H1 (cell line): ENCODE measurements around the gene LEFTY1. TPM values are rescaled to one million over a fixed set of nuclear protein-coding genes. Genes with fewer than 3 reads are reported as not detected.

Experiments used
- ASH2L ChIP-seq: fragments of 200-600, 300-600 bp; sonication (generic); IDR thresholded peaks from one replicate; pipeline ENCODE4 v1.7.1; 2017; ENCODE audit warnings: low read length
- BACH1 ChIP-seq: IDR thresholded peaks from 2 replicates; pipeline ENCODE4 v1.6.1; 2012; ENCODE audit warnings: low read length, improper control_type of control experiment
- BRCA1 ChIP-seq: IDR thresholded peaks from 2 replicates; pipeline ENCODE4 v1.6.1; 2012; ENCODE audit warnings: low read depth, low read length, improper control_type of control experiment
- CREB1 ChIP-seq: IDR thresholded peaks from 2 replicates; pipeline ENCODE4 v1.6.1; 2012; ENCODE audit warnings: inconsistent platforms
- CTBP2 ChIP-seq: IDR thresholded peaks from 2 replicates; pipeline ENCODE4 v1.7.0; 2011; ENCODE audit warnings: borderline replicate concordance, mild to moderate bottlenecking, moderate library complexity, mixed read lengths, low read length; ENCODE audit not compliant: insufficient read depth, insufficient read length
- POU5F1 ChIP-seq: IDR thresholded peaks from 2 replicates; pipeline ENCODE4 v1.6.1; 2011; ENCODE audit warnings: low read depth, mild to moderate bottlenecking, low read length, moderate library complexity
- RFX5 ChIP-seq: IDR thresholded peaks from 2 replicates; pipeline ENCODE4 v1.6.1; 2011; ENCODE audit warnings: low read depth, low read length, improper control_type of control experiment, borderline replicate concordance
- RXRA ChIP-seq: IDR thresholded peaks from 2 replicates; pipeline ENCODE4 v1.6.1; 2011; ENCODE audit warnings: low read depth, mild to moderate bottlenecking, low read length, moderate library complexity; ENCODE audit not compliant: insufficient read depth
- SIX5 ChIP-seq: IDR thresholded peaks from 2 replicates; pipeline ENCODE4 v1.6.1; 2011; ENCODE audit warnings: mild to moderate bottlenecking, low read depth, low read length
- SRF ChIP-seq: IDR thresholded peaks from 2 replicates; pipeline ENCODE4 v1.6.1; 2011; ENCODE audit warnings: mild to moderate bottlenecking, low read depth, low read length, moderate library complexity
- polyA plus RNA-seq, 7 experiments: library from polyadenylated mRNA; depleted of rRNA in 3 of 7; stranded (reverse) in 5 of 7; unstranded in 2 of 7; fragments of >200 nt in 5 of 7; fragments of 200-250 nt in 2 of 7; gene quantifications; 1 replicate in 5 of 7; 2 replicates in 1 of 7; 4 replicates in 1 of 7; pipeline versions ENCODE4 v1.2.1 to v1.2.3, GENCODE V29; 2011 to 2013; ENCODE audit warnings: missing spikeins in 2 of 7, mixed read lengths in 2 of 7
- total RNA-seq: library from RNA; stranded (reverse); fragmentation: NEBNext Ultra II Directional; extraction: Animal tissue kit (Norgen Biotek cat#: 25700); gene quantifications from 2 replicates; pipeline ENCODE4 v1.2.1, GENCODE V29; 2021
- TF ChIP-seq, protein P1 (sequence below), 3 experiments: IDR thresholded peaks; 1 replicate in 2 of 3; 2 replicates in 1 of 3; pipeline versions ENCODE4 v1.5.1 to v1.6.1; 2011; ENCODE audit warnings: low read length in 3 of 3, mild to moderate bottlenecking in 3 of 3, inconsistent platforms in 2 of 3, low read depth in 1 of 3, moderate library complexity in 1 of 3; ENCODE audit not compliant: insufficient read depth in 1 of 3; ENCODE audit errors: control extremely low read depth in 1 of 3
- TF ChIP-seq, protein P2 (sequence below): IDR thresholded peaks from 2 replicates; pipeline ENCODE4 v1.6.1; 2011; ENCODE audit warnings: low read depth, mild to moderate bottlenecking, low read length; ENCODE audit not compliant: insufficient read depth

The LEFTY1 gene
- total and polyA plus RNA-seq, 2 of the 8 experiments (the other 6 are each of a cell fraction or from before 2014, with no cell fraction given): 4.5 to 11.7 TPM

DNA sequence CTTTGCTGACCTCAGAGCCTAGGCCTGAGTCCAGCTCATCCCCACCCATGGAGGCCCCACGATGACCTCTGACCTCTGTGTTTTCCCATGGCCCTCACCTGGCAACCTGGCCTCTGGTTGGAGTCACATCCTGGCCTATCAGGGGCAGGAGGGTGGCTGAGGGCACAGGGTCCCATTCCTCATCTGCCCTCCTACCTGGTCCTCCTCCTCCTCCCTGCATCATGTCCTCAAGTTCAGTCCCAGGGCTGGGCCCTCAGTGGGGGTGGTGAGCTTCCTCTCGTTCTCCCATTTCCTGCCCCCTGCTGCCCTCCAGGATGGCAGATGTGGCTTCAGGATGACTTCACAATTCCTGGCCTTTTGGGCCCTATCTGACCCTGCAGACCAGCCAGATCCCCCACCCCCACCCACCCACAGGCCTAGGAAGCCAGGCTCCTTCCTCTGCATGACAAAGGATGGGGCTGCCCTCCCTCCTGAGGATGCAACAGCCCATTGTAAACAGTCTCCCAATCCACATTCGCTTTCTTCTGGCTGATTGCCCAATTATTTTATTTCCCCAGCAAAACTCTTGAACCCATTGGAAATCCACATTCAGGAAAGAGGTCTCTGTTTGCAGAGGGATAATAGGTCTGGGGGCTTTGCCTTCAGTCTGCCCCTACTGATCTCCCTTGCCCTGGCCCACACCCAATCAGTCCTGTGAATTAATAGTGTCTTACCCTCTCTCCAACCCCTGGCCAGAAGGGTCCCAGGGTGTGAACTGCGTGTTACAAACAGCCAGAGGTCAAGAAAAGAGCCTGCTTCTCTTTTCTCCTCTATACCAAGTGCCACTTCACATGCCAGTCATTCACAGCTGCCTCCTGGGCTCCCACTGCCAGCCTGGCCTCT is 10.3 kb upstream of the LEFTY1 start (continued):
- 0 out of 2 replicates have a peak, but pooled peaks have one; percentile 76 for TF ChIP-seq RXRA
- no peak for TF ChIP-seq BRCA1
- 0 out of 2 replicates have a peak, but pooled peaks have one; percentile 8 for TF ChIP-seq CREB1
- no peak for TF ChIP-seq RFX5
- TF ChIP-seq CTBP2: no peak
- peak; percentile 47 for TF ChIP-seq ASH2L
- TF ChIP-seq, protein P1, sequence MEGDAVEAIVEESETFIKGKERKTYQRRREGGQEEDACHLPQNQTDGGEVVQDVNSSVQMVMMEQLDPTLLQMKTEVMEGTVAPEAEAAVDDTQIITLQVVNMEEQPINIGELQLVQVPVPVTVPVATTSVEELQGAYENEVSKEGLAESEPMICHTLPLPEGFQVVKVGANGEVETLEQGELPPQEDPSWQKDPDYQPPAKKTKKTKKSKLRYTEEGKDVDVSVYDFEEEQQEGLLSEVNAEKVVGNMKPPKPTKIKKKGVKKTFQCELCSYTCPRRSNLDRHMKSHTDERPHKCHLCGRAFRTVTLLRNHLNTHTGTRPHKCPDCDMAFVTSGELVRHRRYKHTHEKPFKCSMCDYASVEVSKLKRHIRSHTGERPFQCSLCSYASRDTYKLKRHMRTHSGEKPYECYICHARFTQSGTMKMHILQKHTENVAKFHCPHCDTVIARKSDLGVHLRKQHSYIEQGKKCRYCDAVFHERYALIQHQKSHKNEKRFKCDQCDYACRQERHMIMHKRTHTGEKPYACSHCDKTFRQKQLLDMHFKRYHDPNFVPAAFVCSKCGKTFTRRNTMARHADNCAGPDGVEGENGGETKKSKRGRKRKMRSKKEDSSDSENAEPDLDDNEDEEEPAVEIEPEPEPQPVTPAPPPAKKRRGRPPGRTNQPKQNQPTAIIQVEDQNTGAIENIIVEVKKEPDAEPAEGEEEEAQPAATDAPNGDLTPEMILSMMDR (IDR thresholded peaks at IDR 0.05; ENCODE audit: control extremely low read depth in 1 of 3, insufficient read depth in 1 of 3, low read depth in 1 of 3, low read length in 3 of 3): no peak
- no peak for TF ChIP-seq SRF
- TF ChIP-seq, protein P2, sequence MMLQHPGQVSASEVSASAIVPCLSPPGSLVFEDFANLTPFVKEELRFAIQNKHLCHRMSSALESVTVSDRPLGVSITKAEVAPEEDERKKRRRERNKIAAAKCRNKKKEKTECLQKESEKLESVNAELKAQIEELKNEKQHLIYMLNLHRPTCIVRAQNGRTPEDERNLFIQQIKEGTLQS: no peak
- no peak for TF ChIP-seq SIX5
- peak; percentile 99 for TF ChIP-seq POU5F1
- no peak; the same call in 1 of the 2 replicates for TF ChIP-seq BACH1
